ENCODE results near the gene EBF3. TPM values are rescaled to one million over a fixed set of nuclear protein-coding genes. Genes with fewer than 3 reads are reported as not detected.

EBF3 gene
- total RNA-seq, 1 donor from 2014 or later = 0.40 TPM

DNA sequence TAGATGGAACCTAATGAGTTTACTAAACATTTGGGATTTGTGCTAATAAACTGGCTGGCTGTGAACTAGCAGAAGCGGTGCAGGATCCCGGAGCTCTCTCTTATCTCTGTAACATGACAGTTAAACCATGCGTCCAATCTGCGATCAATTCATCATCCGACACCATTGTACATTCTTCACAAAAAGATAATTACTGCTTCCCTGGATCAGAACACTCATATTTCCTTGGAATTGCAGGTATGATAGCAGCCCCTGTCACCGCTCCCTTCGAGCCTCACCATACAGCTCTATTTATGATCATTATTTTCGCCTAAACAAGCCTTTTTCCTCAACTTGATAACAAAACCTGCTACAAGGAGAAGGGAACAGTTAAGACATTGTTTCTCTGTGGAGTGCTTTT, 18.5 kb downstream of the EBF3 start:
- DNase-seq (ENCODE audit: low read depth in 2 of 2) = no peak

DNA sequence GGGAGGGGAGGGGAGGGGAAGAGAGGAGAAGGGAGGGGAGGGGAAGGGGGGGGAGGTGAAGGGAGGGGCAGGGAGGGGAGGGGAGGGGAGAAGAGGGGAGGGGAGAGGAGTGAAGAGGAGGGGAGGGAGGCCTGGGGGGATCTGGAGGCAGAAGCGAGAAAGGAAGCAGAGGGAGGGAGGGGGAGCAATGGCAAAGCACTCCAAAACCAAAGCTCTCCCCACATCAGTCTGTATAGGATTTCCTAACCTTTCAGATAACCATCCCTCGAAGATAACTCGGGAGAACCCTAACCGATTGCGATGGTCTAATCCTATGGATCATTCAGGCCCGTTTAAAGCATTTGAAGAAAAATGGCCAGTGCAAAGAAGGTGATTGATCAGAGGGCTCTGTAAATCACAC, 19.0 kb downstream of the EBF3 start:
- DNase-seq (ENCODE audit: low read depth in 2 of 2) = no peak

DNA sequence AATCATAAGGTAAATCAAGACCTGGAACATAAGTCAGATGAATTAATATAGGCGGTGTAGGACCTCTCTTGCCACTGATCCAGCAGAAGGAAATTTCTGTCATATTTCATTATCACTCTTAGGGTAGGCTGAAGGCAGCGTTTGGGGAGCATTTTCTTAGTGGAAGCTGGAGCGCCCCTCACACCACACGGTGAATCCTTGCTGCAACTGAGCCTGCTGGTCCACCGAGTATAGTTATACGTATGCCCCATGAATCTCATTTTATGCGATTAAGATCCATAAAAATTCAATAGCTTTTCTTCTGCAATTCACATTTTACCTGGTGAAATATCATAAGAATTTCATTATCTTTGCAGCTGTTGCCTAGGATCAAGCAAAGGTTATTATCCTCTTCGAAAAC, 19.6 kb downstream of the EBF3 start:
- no peak for DNase-seq (ENCODE audit: low read depth in 2 of 2)

DNA sequence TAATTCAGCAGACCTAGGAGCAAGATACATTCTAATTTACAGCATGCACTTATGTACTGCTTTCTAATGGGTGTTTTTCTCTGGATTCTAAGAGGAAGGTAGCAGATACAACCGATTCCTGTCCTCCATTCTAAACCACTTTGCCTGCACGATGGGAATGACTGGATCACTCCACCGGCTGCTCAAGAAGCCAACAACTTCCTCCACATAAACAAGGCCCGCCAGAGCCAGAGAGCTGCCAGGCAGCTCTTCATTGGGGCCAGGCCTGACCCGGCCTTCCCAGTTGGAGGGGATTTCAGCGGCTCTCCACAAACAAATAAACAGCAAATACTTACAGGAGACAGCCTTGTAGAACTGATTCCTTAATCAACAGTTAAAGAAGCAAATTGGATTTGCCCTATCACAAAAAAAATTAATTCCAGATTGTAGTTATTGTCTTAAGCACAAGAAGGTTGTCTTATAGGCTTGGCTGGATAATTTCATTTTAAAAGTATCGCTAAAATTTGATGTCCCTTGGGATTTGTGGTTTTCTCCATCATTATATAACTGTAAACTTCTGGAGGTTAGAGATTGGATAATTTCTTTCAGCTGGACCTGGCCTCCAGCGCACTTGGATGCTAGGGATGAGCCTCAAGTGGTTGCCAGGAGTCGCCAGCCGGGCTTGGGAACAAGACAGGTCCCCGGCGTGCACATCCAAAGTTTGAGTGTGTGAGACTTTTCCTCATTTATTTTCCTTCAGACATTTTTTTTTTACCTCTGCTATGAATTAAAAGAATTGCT, 20.9 kb downstream of the EBF3 start:
- DNase-seq (ENCODE audit: low read depth in 2 of 2) = no peak

DNA sequence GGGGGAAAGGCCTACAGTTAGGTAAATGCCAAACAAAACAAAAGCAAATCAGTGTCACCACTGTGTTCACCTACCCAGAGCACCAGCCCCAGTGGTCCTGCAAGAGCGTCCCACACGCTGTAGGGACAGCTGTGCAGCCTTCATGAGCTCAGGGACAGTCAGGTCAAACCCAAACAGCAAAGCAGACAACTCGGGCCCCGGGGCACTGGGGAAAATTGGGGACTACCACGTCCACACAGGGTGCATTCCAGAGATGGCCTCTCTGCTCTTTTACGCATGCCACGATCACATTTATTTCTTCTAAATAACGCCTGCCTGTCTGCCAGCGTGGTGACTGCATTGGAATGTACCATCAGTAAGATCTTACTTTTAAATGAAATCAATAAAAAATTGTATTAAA, 21.7 kb downstream of the EBF3 start:
- no peak for DNase-seq (ENCODE audit: low read depth in 2 of 2)

DNA sequence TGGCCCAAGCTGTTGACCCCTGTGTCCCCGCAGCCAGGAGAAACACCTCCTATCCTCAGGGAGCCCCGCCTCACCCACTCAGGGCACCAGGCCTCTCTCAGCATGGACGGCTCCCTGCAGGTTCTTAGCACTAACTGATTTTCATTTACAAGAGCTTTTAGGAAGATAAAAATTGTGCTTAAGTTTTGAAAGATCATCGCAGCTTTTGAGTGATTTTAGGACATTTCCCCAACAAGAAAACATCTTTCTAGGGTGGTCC, 22.1 kb downstream of the EBF3 start:
- no peak for DNase-seq (ENCODE audit: low read depth in 2 of 2)

DNA sequence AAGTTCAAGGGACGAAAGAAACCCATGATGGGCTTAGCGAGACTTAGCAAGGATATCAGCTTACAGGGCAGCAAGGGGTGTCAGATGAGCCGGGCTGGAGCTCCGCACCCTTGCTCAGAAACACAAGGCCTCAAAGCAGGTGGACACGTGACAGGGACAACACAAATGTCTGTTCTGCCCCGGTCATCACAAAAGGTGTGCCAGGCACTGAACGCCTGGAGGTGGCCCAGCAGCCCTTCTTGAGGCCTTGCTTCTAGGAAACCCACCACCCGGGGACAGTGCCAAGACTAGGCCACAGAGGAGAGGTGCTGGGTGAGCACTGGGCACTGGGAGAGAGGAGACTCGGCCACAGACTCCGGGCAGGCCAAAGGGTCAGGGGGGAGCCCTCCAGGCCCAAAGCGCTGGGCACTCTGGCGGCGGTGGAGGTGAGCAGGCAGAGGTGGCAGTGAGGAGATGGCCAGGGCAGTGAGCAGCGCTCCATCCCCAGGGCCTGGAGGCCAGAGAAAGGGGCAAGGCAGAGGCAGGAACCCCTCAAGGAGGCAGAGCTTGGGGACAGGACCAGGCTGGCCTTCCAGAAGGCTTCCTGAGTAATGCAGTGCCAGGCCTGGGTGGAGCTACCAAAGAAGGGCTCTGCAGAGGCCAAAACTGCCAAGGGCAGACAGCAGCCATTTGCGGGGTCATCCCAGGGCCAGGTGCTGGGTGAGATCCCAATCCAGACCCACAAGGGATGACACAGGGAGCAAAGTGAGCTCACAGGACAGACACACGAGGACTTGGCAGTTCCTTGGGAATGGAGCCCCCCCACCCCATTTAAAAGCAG, 22.7 kb downstream of the EBF3 start:
- DNase-seq (ENCODE audit: low read depth in 2 of 2) = no peak

DNA sequence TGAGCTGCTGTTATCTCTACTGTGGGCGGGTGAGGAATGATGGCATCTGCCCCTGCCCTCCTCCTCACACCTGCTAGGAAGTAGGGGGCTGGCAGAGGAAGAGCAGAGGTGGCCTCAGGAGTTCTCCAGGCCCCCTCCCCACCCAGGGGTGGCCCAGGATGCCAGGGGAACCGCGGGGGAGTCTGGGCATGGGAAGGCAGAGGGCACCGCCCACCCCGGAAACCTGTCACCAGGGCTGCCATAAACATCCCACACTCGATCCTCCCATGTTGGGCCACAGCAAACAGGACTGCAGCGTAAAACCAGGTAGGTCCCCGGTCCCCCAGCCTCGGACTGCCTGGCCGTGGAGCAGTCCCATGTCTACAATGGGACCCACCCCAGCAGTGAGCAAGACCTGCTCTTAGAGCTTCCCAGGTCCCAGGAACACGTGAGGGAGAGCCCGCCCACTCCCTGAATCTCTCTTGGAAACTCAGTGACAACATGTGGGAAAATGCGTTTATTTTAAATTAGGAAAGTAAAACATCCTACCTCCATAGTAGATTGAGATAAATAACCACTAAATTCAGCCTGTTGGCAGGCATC, 23.4 kb downstream of the EBF3 start:
- DNase-seq (ENCODE audit: low read depth in 2 of 2) = no peak

DNA sequence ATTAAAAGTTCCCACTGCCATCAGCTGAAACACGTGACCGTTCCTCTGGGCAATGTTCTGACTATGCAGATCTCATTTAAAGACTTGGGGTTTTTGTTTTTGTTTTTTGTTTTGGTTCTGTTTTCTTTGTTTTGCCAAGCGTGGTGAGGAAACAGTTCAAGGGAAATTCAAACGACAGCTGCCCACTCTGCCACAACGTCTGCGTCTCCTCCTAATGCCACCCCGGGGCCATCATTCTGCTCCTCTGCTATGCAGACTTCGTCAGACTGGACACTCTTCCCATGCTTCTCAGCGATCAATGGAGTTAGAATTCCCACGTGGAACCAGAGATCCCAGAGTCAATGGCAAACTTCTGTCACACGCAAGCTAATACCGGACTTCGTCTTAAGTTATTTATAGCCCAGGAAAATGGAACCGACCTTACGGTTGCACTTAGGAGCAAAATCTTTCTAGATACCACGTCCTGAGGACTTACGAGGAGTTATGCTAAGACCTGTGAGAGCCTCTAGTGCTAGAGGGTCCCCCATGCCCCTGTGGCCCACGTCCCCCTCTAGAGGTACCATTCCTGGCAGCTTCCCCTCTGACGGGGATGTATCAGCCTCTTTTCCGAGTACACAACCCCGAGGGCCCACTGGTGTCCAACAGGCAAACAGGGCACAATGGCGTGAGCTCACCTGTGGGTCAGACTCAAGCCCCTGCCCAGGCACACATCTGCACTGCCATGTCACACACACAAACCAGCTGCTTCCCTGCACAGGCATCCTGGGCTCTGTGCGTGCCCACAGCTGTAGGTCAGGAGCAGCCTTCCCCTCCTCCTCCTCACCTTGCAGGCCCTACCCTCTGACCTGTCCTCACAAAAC, 24.4 kb downstream of the EBF3 start:
- DNase-seq (ENCODE audit: low read depth in 2 of 2) = no peak

DNA sequence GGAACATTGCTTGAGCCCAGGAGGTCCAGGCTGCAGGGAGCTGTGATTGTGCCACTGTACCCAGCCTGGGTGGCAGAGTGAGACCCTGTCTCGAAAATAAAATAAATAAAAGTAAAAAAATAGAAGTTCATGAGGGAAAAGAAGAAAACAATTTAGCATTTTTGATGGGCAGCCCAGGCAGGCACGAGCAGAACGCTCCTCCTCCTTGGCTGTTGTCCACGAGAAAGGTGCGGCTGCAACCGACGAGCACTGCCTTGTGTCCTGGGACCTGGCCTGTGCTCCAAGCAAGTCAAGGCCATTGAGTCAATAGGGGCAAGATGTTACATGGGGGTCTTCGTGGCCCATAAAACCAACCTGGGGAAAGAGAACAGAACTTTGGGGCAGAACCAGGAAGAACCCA, 25.6 kb downstream of the EBF3 start:
- DNase-seq (ENCODE audit: low read depth in 2 of 2) = no peak

DNA sequence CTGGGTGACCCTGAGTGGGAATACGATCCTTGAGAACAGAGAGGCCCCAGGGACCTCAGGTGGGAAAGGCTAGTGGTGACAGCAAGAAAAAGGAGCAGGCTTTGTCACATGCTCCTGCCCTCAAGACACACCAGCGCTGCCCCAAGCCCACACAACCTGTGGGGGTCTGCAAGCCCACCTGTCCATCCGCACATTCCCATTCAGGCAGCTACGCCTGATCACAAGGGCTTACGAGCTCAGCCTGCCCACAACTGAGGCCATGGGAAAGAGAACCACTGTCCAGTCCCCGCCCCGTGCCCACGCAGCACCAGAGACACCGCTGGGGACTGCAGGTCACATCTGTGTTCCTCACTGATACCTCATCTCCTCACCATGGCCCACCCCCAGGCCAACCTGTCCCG, 26.7 kb downstream of the EBF3 start:
- no peak for DNase-seq (ENCODE audit: low read depth in 2 of 2)

DNA sequence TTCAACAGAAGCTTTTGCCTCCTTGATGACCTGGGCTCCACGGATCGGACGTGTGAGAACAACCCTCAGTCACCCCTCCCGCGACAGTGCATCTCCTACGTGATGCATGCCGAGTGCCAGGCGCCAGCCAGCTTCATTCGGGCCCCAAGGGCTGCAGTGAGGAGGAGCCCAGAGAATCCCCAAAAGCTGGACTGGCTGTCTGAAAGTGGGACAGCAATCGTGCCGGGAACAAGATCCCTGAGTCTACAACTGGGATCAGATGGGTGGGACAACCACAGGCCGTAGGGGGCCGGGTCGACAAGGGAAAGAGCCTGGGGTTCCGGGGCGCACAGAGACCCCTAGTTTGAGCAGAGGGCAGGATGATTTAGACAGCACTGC, 27.2 kb downstream of the EBF3 start:
- DNase-seq (ENCODE audit: low read depth in 2 of 2) = no peak

DNA sequence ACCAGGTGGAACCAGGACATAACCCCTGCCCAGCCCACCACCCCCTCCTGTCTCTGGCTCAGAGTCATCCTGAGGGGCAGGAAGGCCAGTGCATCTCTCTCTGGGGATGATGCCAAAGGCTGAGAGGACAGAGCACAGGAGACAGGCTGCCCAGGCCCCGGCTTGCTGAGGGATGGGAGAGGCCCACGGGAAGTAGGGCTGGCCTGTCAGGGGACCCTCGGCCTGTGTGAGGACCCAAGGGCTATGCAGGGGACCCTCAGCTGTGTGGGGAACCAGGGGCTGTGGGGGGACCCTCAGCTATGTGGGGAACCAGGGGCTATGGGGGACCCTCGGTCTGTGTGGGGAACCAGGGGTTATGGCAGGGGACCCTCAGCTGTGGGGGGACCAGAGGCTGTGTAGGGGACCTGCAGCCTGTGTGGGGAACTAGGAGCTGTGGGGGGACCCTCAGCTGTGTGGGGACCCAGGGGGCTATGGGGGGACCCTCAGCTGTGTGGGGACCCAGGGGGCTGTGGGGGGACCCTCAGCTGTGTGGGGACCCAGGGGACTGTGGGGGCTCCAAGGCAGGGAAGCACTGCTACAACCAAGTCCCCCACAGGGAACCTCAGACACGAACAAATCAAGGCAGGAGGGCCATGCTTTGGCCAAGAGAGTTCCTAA, 27.7 kb downstream of the EBF3 start:
- no peak for DNase-seq (ENCODE audit: low read depth in 2 of 2)

DNA sequence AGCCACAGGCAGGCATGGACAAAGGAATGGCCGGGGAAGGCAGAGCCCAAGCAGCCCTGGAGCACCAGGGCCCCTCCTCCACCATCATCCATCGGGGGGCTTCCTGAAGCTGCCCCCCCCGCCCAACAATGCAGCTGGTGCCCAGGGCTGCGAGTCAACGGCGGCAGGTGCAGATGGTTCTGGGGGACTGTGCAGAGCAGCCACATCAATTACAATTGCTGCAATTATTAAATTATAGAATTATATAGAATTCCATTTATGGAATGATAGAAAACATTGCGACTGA, 28.3 kb downstream of the EBF3 start:
- no peak for DNase-seq (ENCODE audit: low read depth in 2 of 2)

DNA sequence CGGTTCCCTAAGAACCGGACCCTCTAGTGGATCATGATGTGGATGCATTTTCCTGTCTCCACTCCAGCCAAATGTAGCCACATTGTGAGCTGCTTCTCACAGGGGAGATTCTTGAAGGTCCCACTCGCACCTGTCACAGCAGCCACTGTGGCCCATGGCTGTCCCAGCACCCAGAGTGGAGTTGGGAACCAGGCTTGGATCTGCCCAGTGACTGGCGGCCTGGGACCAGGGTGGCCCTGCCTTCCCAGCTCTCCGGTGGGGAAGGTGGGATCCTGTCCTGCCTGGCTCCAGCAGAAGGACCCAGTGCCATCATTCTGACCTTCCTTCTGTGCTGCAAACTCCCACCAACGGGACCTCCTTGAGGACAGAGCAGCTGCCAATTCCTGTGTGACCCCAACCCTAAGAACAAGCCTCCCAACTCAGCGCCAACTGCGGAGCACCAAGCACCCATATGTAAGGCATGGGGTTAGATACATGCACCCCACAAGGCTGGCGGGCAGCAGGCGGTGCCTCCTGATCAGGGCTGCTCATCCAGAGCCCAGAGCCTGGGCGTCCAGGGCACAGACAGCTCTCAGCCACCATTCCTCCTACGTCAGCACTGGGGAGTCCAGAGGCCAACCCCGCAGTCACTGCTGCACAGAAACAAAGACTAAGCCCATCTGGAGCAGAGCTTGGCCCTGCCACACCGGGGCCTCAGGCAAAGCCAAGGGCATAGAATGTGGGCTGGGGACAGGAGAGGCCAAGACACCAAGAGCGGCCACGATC, 28.8 kb downstream of the EBF3 start:
- DNase-seq (ENCODE audit: low read depth in 2 of 2) = no peak

DNA sequence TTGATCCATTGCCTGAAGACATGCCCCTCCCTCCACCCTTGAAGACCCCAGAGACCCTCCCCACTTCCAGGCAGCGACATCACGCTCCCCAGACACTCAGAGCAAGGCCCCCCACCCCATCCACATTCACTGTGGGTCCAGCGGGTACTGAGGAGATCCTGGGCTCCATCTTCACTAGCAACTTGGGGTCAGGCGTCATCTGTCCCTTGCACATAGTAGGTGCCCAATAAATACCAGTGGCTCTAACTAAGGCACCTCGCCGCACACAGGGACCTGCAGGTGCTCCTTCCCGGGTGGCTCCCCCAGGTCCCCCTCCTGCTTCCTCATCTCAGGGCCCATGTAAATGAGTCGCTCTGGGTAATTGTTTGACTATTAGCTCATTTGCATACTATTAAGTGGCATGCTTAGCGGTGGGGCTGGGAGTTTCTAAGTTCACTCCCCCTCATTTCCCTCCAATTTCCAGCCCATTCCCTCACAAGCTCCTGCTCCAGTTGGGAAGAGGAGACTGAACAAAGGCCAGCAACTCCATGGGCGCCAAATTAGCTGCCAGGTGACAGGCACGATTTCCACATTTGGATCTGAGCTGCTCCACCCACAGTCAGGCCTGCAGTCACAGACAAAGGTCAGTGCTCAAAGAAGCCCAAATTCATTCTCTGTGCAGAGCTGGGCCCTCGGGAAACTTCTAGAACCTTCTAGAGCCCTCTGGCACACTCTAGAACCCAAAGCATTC, 29.7 kb downstream of the EBF3 start:
- DNase-seq (ENCODE audit: low read depth in 2 of 2) = no peak

DNA sequence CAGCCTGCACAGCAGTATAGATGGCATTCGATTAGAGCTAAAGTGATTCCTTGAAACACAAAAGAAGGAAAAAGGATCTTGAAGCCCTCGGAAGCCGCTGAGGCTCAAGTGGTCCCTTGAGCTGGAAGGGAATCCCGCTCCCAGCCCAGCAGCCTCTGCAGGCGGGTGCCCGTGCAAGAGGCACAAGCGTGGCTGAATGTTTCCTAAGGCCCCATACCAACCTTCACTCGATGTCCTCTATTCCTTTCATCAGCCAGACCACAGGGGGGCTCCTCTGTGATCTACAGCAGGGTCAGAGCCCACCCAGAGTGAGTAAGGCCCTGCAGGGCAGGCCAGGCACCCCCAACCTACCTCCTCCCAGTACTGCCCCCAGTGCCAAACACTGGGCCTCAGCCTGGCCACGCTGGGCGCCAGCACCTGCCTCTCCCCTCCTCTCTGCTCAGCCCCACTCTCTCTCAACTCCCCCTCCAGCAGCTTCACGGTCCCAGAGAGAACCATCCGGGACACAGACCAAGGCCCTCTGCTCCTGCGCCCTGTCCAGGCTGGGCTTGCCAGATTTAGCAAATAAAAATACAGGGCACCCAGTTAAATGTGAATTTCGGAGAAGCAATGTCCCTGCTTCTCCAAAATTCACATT, 30.5 kb downstream of the EBF3 start:
- DNase-seq (ENCODE audit: low read depth in 2 of 2) = no peak

DNA sequence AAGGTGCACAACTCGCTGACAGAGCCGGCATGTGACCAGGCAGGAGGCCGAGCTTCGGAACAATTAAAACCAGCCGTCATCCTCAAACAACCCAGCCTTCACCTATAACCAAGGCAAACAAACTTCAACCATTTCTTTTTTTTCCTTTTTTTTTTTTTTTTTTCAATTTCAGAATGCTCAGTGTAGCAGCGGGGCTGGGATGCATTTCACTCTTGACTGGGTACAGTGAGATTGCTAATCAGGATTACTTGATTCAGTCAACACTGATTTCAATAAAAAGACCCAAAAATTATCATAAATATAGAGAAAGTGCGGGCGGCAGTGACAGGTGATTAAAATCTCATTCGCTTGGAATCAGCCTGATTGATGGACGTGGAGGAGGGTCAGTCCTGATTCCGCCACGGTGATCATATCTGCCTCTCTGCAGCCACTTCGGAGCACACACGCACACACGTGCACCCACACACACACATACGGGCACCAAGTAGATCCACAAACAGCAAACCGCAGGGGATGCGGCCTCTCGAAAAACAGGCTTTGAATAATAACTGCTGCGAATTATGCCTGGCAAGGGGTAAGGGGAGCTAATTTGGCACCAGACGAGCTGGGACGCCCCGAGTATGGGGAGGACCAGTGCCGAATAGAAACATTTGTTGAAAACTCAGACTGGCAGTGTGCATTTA, 31.2 kb downstream of the EBF3 start:
- DNase-seq (ENCODE audit: low read depth in 2 of 2) = no peak

DNA sequence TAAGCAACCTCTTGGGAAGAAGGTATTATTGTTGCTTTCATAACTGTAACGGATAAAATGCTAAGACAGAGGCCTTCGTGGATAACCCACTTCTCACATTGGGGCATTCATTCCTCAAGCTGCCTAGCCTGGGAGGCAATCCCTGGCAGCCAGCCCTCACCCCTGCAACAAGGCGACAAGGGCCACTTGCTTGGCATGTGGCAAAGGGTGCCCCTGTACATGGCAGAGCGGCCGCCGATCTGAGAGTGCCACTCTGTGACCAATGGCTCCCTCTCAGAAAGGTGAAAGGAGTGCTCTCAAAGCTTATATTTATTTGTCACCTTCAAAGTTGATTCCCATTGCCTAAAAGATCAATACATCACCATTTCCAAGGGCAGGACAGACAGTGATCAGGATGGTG, 31.9 kb downstream of the EBF3 start:
- no peak for DNase-seq (ENCODE audit: low read depth in 2 of 2)
